ENCODE data around the gene FOXQ1. TPM values are rescaled to one million over a fixed set of nuclear protein-coding genes. Genes with fewer than 3 reads are reported as not detected.

Gene FOXQ1
- total and polyA plus RNA-seq, 2 of the 13 experiments (the other 11 are each of a cell fraction or from before 2014, with no cell fraction given) = 35.2 to 39.8 TPM

GRCh38 chr6:1310628-1311399 is 1.1 kb upstream of the FOXQ1 start (continued):
- no peak for TF ChIP-seq TOE1 (CRISPR knock-in tag; IDR thresholded peaks at IDR 0.05)
- no peak for TF ChIP-seq BCLAF1 (IDR thresholded peaks at IDR 0.05)
- TF ChIP-seq ZNF770 (CRISPR knock-in tag; IDR thresholded peaks at IDR 0.05) = no peak; the same call in 1 of the 2 replicates
- no peak for TF ChIP-seq NR3C1 (CRISPR knock-in tag; IDR thresholded peaks at IDR 0.05)
- TF ChIP-seq HNRNPUL1 (IDR thresholded peaks at IDR 0.05; ENCODE audit: low read depth, low read length) = no peak
- TF ChIP-seq MEF2D (CRISPR knock-in tag; IDR thresholded peaks at IDR 0.05) = peak; percentile 60
- TF ChIP-seq PHF8 (CRISPR knock-in tag; IDR thresholded peaks at IDR 0.05) = peak; percentile 7; the same call in 1 of the 2 replicates
- peak; percentile 82 for TF ChIP-seq GABPB1 (CRISPR knock-in tag; IDR thresholded peaks at IDR 0.05)
- TF ChIP-seq, protein P1, sequence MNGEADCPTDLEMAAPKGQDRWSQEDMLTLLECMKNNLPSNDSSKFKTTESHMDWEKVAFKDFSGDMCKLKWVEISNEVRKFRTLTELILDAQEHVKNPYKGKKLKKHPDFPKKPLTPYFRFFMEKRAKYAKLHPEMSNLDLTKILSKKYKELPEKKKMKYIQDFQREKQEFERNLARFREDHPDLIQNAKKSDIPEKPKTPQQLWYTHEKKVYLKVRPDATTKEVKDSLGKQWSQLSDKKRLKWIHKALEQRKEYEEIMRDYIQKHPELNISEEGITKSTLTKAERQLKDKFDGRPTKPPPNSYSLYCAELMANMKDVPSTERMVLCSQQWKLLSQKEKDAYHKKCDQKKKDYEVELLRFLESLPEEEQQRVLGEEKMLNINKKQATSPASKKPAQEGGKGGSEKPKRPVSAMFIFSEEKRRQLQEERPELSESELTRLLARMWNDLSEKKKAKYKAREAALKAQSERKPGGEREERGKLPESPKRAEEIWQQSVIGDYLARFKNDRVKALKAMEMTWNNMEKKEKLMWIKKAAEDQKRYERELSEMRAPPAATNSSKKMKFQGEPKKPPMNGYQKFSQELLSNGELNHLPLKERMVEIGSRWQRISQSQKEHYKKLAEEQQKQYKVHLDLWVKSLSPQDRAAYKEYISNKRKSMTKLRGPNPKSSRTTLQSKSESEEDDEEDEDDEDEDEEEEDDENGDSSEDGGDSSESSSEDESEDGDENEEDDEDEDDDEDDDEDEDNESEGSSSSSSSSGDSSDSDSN (CRISPR knock-in tag; IDR thresholded peaks at IDR 0.05) = peak; percentile 80
- TF ChIP-seq, protein P2, sequence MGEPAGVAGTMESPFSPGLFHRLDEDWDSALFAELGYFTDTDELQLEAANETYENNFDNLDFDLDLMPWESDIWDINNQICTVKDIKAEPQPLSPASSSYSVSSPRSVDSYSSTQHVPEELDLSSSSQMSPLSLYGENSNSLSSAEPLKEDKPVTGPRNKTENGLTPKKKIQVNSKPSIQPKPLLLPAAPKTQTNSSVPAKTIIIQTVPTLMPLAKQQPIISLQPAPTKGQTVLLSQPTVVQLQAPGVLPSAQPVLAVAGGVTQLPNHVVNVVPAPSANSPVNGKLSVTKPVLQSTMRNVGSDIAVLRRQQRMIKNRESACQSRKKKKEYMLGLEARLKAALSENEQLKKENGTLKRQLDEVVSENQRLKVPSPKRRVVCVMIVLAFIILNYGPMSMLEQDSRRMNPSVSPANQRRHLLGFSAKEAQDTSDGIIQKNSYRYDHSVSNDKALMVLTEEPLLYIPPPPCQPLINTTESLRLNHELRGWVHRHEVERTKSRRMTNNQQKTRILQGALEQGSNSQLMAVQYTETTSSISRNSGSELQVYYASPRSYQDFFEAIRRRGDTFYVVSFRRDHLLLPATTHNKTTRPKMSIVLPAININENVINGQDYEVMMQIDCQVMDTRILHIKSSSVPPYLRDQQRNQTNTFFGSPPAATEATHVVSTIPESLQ (CRISPR knock-in tag; conservative IDR thresholded peaks at IDR 0.05) = peak; percentile 47; the same call in 1 of the 2 replicates
- TF ChIP-seq ZBTB7A (CRISPR knock-in tag; IDR thresholded peaks at IDR 0.05) = no peak
- TF ChIP-seq ZNF674 (CRISPR knock-in tag; IDR thresholded peaks at IDR 0.05; ENCODE audit: low read depth) = peak; percentile 84; the same call in 1 of the 2 replicates
- peak; percentile 75; the same call in 1 of the 2 replicates for TF ChIP-seq LBX2 (CRISPR knock-in tag; IDR thresholded peaks at IDR 0.05; ENCODE audit: borderline replicate concordance)
- no peak; a peak in 1 of 4 replicates for TF ChIP-seq HMGXB4 (CRISPR knock-in tag; IDR thresholded peaks at IDR 0.05; ENCODE audit: borderline replicate concordance in 1 of 2, low read depth in 1 of 2)
- TF ChIP-seq THYN1 (CRISPR knock-in tag; IDR thresholded peaks at IDR 0.05; ENCODE audit: borderline replicate concordance, low read depth) = peak; percentile 8; the same call in 1 of the 2 replicates
